Upper lobe of left lung (tissue), 4 donors: ENCODE results near the gene LSM5.

Source experiments
- EP300 ChIP-seq, 4 donors: sonication (generic); formaldehyde crosslinking; IDR thresholded peaks; one replicate each; pipeline ENCODE4 v1.5.1; 2017; ENCODE audit warnings: antibody characterized with exemption in 4 of 4, control low read depth in 2 of 4
- POLR2A ChIP-seq, 4 donors: fragments of 450-650 bp; IDR thresholded peaks; one replicate each; pipeline ENCODE4 v1.5.1; 2016 to 2017; ENCODE audit warnings: antibody characterized with exemption in 4 of 4, mild to moderate bottlenecking in 2 of 4
- POLR2AphosphoS5 ChIP-seq, 2 donors: sonication (generic); formaldehyde crosslinking; IDR thresholded peaks; one replicate each; pipeline ENCODE4 v1.5.1; 2017; ENCODE audit warnings: antibody characterized with exemption in 2 of 2
- TF ChIP-seq, protein P1 (sequence below), 6 experiments: fragments of 450-650 bp in 4 of 6; fragments of 200-600 bp in 2 of 6; sonication (generic) in 2 of 6; IDR thresholded peaks; one replicate each; pipeline ENCODE4 v1.5.1; 2016 to 2019; ENCODE audit warnings: antibody characterized with exemption in 6 of 6

DNA sequence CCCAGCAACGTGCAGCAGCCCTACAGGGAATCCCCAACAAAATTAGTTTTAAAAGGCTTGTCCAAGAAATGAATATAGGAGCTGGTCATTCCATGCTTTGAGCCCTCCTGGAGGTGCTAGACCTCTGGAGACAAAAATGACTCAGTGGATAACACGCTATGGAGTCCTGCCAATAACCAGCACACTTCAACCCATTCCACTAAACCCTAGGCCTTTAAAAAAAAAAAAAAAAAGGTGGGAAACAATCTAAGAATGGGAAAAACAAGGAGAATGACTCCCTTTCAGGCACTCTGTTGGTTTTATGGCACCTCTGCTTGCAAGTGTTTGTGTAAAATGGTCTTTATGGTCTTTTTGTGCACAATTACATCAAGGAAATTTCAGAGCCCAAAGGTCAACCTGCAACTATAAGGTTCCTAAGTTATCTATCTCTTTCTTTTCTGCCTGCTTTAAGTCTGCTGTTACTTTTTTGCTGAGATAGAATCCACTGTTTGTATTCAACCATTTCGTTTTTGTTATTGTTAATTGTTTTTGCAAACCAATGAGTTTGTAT lies 26.4 kb upstream of the LSM5 start:
- TF ChIP-seq, protein P1, sequence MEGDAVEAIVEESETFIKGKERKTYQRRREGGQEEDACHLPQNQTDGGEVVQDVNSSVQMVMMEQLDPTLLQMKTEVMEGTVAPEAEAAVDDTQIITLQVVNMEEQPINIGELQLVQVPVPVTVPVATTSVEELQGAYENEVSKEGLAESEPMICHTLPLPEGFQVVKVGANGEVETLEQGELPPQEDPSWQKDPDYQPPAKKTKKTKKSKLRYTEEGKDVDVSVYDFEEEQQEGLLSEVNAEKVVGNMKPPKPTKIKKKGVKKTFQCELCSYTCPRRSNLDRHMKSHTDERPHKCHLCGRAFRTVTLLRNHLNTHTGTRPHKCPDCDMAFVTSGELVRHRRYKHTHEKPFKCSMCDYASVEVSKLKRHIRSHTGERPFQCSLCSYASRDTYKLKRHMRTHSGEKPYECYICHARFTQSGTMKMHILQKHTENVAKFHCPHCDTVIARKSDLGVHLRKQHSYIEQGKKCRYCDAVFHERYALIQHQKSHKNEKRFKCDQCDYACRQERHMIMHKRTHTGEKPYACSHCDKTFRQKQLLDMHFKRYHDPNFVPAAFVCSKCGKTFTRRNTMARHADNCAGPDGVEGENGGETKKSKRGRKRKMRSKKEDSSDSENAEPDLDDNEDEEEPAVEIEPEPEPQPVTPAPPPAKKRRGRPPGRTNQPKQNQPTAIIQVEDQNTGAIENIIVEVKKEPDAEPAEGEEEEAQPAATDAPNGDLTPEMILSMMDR (IDR thresholded peaks at IDR 0.05), result no peak
- TF ChIP-seq POLR2A (IDR thresholded peaks at IDR 0.05) (no peak), EP300 (IDR thresholded peaks at IDR 0.05) (no peak), POLR2AphosphoS5 (IDR thresholded peaks at IDR 0.05) (no peak)
